Measurements from ENCODE around the gene PERCC1.
A peak's percentile ranks its signal among the peaks of the same experiment; 100 is the strongest.

The PERCC1 gene

DNA sequence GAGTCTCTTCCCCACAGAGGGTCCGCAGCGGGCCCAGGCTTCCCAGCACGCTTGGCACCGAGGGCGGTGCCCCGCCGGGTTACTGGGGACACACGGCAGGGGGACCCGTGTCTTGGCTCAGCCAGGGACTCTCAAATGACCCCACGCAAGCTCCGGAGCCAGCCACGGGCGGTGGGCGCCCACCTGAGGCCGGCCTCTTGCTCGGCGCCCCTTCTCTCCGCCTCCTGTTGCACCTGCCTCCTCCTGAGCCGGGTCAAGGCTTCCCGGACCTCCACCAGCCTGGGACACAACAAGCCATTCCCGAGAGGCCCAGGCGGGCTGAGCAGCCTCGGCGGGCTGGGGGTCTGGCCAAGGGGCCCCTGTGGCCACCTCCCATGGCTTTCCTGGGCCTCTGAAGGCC is 11.8 kb downstream of the PERCC1 start:
- DNase-seq (ENCODE audit: low spot score), result no peak
- TF ChIP-seq, protein P1, sequence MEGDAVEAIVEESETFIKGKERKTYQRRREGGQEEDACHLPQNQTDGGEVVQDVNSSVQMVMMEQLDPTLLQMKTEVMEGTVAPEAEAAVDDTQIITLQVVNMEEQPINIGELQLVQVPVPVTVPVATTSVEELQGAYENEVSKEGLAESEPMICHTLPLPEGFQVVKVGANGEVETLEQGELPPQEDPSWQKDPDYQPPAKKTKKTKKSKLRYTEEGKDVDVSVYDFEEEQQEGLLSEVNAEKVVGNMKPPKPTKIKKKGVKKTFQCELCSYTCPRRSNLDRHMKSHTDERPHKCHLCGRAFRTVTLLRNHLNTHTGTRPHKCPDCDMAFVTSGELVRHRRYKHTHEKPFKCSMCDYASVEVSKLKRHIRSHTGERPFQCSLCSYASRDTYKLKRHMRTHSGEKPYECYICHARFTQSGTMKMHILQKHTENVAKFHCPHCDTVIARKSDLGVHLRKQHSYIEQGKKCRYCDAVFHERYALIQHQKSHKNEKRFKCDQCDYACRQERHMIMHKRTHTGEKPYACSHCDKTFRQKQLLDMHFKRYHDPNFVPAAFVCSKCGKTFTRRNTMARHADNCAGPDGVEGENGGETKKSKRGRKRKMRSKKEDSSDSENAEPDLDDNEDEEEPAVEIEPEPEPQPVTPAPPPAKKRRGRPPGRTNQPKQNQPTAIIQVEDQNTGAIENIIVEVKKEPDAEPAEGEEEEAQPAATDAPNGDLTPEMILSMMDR (IDR thresholded peaks at IDR 0.05; ENCODE audit: extremely low read depth, missing control alignments), result no peak

DNA sequence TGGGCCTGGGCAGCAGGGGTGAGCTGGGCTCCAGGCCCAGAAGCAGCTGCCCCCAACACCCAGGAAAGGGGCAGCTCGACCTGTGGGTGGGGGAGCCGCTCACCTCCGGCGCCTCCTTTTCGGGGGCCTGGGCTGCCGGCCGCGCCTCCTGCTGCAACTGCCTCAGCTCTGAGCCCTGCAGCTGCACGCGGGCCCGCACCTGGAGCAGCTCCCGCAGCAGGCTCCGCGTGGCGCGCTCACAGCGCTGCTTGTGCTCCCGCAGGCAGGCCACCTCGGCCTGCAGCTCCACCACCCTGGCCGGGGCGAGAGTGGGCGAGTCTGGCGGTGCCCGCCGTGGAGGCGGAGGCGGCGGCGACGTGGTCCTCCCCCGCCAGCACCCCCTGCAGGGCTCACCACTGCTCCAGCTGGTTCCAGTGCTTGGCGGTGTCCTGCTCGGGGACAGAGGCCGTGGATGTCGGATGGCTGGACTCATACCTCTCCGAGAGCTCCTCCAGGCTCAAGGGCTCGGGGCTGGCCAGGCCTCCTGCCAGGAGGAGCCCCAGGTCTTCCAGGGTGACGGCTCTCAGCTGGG is 12.6 kb downstream of the PERCC1 start:
- DNase-seq (ENCODE audit: low spot score), result peak; percentile 45
- TF ChIP-seq, protein P1 (IDR thresholded peaks at IDR 0.05; ENCODE audit: extremely low read depth, missing control alignments), result no peak

DNA sequence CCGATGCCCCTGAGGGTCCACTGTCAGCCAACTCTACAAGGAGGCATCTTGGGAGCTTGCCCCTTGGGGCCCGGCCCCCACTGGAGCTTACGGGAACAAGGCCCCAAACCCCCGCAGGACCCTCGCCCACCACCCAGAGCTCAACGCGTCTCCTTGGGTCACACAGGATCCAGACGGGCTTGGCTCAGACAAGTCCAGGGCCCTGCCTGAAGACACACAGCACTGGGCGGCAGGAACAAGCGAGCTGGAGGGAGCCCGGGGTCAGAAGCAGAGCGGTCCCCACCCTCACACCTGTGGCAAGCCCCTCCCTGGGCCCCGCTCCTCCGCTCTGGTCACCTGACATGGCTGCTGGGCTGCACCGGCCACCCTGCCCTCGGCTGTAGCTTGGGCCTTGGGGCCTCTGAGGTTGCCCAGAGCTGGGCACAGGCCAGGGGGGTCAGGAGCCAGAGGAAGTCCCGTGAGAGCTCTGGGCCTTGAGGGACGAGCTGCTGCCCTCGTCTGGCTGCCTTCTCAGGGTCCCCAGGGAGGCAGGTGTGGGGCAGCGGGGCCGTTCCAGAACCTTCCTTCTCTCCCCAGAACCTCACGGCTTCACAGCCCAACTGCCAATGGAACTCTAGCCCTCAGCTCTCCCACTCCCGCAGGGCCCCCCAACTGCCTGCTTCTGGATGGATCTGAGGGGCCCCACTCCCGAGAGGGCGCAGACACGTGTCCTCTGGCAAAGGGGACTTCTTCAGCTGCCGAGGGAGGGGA is 13.3 kb downstream of the PERCC1 start, which contains the start of gene CCDC154:
Gene CCDC154 (minus strand): TSS at position 577 of the 750 bp plus-strand sequence. CDS start 234 bp downstream, at position 343.
- peak; percentile 53 for DNase-seq (ENCODE audit: low spot score)
- TF ChIP-seq, protein P1 (IDR thresholded peaks at IDR 0.05; ENCODE audit: extremely low read depth, missing control alignments), result no peak

DNA sequence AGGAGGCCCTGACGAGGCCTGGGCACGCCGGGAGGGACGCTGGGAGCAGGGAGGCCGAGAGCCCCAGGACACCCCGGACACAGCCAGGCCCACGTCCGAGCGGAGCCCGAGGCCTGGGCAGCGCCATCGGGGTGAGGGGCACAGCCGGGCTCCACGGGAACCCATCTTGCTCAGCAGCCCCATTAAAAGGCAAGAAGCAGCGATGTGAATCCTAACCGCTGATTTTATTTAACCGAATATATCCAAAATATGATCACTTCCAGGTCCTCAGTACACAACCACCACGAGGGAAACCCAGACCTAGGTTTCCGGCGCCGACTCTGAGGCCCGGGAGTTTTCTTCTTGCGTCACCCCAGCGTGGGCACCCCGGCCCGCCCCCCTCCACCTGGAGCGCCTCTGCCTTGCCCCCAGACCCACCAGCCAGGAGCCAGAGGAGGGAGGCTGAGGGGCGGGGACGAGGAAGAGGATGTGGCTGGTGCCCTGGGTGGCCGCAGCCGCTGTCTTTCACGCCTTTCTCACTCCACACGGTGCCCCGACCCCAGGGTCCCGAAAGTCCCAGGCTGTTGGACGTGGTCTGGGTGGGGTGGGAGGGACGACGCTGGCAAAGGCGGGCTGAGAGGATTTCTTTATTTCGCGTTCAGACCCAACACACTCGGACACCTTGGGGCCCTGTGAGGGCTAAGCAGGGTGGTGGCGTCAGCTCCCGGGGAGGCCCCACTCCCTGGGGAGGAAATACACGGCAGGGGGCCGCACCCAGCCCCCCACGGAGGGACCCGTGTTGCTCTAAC is 14.0 kb downstream of the PERCC1 start:
- no peak for DNase-seq (ENCODE audit: low spot score)
- TF ChIP-seq, protein P1 (IDR thresholded peaks at IDR 0.05; ENCODE audit: extremely low read depth, missing control alignments), result no peak

DNA sequence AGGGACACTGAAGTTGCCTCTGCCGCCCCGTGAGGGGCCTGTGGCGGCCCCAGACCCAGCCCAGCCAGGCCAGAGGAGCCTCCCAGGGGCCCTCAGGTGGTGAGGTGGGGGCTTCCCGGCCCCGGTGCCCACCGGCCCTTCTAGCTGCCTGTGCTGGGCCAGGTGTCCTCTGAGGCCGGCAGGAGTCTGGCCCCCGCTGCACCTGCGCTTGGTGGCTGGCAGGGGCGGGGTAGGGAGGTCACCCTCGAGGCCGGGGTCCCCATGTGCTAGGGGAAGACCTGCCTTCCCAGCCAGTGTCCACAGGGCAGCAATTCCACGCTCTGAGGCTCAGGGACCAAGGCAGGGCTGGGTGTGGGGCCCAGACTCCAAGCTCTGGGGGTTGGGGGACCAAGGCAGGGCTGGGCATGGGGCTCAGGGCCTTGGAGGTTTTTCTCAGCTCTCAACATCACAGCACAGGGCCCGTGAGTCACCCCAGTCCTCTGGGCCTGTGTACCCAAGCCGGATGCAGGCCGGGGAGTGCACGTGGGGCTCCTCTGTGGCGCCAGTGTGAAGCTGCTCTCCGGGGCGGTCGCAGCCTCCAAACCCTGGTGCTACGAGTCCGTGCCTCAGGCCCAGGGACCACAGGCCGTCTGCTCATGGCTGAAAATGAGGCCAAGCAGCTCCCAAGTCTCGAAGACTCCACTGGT is 14.8 kb downstream of the PERCC1 start:
- TF ChIP-seq, protein P1 (IDR thresholded peaks at IDR 0.05; ENCODE audit: extremely low read depth, missing control alignments), result no peak
- no peak for DNase-seq (ENCODE audit: low spot score)

DNA sequence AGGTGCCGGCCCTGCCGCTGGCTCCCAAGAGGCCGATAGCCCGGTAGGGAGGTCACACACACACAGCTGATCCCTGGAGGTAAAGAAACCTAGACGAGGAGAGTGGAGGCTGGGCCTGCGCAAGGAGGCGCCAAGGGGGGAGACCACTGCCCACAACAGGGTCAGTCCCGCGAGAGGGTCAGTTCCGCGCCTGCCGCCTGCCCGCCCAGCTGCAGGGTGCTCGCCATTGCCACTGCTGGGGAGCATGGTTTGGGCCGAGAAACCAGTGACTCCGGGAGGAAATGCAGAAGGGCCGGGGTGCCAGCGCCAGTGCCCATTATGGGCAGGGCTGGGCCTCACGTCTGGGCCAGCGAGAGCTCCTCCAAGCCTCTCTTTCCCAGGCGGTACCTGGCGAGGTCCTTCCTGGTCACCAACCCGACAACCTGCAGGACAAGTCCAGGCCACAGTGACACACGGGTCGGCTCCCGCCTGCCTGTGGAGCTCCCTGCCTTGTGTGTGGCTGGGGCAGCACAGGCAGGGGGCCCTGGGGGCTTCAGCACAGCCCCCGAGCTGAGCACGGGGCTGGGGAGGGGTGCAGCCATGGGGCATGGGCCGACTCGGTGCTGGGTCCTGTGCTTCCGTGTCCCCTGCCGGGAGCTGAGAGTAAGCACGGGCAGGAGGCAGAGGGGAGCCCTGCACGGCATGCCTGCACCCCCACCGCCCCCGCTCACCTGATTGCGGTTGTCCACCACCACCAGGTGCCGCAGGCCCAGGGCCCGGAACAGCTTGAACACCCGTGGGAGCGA is 15.6 kb downstream of the PERCC1 start:
- TF ChIP-seq, protein P1 (IDR thresholded peaks at IDR 0.05; ENCODE audit: extremely low read depth, missing control alignments), result no peak
- DNase-seq (ENCODE audit: low spot score), result no peak
